DND-41 (cell line): Measurements from ENCODE around the gene ZNF529.

ENCODE experiments used
- CTCF ChIP-seq: IDR thresholded peaks from 2 replicates; pipeline ENCODE4 v1.5.1; 2012; ENCODE audit warnings: borderline replicate concordance, low read length, moderate library complexity, mild to moderate bottlenecking; ENCODE audit not compliant: poor library complexity, severe bottlenecking; ENCODE audit errors: extremely low read depth
- EZH2 ChIP-seq: IDR thresholded peaks from 3 replicates; pipeline ENCODE4 v1.6.1; 2012; ENCODE audit warnings: borderline replicate concordance, low read depth, mild to moderate bottlenecking, moderate library complexity, low read length, inconsistent platforms; ENCODE audit not compliant: severe bottlenecking

GRCh38 chr19:36528921-36529518 is 44.1 kb downstream of the ZNF529 start:
- TF ChIP-seq CTCF = no peak
- TF ChIP-seq EZH2 = no peak
